HG02763 (cell line): ENCODE results near the gene ZNF552.

ENCODE experiments used
- ATAC-seq: cut with Tn5 transposase; IDR thresholded peaks from one replicate; pipeline ENCODE4 v1.9.1; 2021; ENCODE audit warnings: mild to moderate bottlenecking, moderate library complexity; ENCODE audit not compliant: unreplicated experiment

Gene ZNF552

DNA sequence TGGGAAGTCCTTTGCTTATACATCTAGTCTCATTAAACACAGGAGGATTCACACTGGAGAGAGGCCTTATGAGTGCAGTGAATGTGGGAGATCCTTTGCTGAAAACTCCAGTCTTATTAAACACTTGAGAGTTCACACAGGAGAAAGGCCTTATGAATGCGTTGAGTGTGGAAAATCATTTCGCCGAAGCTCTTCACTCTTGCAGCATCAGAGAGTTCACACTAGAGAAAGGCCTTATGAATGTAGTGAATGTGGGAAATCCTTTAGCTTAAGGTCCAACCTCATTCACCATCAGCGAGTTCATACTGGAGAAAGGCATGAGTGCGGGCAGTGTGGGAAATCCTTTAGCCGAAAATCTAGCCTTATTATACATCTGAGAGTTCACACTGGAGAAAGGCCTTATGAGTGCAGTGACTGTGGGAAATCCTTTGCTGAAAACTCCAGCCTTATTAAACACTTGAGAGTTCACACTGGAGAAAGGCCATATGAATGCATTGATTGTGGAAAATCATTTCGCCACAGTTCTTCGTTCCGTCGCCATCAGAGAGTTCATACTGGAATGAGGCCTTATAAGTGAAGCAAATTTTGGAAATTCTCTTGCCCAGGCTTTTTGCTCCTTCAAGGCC is 35.4 kb downstream of the ZNF552 start:
- no peak for ATAC-seq

DNA sequence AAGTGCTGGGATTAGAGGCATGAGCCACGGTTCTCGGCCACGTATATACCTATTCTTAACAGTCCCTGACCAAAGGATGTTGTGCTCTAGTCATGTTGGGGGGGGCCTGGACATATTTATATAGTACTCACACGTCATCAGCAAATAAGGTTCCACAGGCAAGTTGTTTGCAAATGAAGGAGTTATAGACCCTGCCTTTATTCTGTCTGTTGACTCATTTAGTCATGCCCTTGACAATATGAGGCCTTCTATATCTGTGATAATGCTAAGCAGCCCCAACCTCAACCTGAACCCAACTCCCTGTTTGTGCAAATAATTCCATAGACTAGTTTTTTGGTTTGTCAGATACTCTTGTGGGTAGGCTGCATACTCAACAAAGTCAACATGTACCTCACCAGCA is 36.4 kb downstream of the ZNF552 start:
- no peak for ATAC-seq

DNA sequence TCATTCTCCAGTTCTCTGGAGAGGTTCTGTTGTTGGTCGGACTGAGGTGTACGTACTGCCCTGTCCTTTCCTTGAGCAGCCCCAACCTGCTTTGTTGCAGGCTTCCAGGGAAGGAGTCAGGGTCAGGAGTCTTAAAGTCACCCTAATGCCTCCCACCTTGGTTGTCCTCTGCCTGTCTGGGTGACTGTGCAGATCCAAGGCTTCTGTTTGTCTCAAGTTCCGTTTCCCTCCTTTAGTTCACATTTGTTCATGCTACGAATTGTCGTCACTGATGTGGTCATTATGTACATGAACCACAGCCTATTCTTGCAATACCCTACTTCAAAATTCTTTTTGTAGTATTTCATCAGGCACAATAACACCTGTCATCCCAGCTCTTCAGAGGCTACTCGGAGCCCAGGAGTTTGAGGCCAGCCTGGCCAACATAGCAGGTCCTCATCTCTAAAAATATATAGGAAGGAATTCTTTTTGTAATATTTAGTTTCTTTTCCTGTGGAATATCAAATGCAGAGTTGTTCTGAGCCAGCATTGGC is 37.9 kb downstream of the ZNF552 start:
- no peak for ATAC-seq

DNA sequence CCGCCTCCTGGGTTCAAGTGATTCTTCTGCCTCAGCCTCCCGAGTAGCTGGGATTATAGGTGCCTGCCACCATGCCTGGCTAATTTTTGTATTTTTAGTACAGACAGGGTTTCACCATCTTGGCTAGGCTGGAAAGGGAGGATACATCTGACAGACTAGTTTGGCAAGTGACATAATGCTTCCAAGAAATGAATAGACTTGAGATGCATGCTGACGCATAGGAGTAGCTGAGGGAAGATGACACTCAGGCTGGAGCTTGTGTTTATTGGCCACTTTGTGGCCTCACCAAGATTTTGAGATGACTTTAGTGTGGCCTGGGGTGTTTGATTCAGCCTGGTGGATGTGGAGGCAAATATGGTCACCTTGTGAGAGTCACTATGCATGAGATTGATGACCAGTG is 41.2 kb downstream of the ZNF552 start:
- ATAC-seq = no peak

DNA sequence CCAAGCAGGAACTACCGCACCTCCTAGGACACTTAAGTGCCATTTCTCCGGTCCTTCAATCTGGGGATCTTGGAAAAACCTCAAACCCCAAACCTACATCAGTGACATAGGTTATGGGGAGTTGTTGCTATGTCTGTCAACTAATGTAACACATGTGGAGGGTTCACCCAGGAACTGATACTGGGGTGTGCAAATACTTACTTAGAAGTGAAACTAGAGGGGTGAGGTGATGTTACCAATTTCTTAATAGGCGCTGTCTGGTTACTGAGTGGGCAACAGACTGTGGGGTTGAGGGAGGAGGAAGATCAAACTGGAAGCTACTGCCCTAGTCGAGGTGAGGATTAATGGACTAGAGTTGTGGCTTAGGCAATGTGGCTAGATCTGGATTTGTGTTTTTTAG is 43.3 kb downstream of the ZNF552 start:
- ATAC-seq = no peak

DNA sequence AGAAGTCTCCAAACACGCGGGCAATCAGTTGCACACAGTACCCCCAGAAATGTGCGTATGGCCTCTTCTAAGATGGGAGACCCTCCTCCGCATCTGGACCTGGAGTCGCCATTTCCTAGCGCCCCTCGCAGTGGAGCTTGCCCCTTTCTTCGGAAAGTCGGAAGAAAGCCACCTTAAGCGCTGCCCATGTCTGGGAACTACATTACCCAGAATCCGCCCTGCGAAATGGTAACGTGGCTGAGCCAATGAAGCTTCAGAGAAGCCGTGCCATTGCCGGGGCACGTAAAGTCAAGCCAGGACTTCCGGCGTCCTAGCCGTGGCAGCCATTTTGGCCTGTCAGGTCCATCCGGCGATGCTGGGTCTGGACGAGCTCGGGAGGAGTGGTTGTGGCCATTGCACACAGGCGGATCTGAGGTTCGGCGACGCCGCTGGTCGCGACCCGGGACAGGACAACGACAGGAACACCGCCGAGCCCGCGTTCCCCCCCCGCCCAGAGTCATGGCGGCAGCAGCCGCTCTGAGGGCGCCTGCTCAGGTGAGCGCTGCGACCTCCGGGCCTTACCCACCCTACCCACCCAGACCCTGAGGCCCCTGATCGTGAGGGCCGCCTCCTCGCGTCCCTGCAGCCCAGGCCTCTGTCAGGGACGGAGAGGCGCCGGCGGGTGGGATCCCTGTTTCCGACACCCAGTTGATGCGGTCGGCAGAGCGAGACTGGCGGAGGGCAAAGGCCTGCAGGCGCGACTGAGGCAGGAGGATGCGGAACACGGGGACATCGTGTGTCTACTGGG is 45.2 kb downstream of the ZNF552 start, which contains the start of gene ZNF586:
ZNF586 (plus strand) TSS at position 332 of the 787 bp plus-strand sequence; CDS start at position 499, 167 bp downstream.
- ATAC-seq = peak; percentile 96

DNA sequence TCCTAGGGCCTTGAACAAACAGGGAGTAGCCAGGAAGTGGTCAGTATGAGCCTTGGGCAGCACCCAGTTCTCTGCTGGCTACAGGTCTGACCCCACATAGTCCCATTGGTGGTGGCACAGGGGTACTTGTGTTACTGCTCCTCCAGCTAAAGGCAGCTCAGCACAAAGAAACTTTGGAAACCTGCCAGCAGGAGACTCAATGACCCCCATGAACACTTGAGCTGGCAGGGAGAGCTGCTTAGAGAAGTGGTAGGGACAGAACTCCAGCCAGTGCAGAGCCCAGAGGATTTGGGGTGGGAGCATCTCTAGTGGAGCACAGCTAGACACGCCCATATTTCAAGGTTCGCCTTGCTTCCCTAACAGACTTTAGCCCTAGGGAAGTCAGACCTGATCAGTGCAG is 55.6 kb downstream of the ZNF552 start:
- no peak for ATAC-seq

DNA sequence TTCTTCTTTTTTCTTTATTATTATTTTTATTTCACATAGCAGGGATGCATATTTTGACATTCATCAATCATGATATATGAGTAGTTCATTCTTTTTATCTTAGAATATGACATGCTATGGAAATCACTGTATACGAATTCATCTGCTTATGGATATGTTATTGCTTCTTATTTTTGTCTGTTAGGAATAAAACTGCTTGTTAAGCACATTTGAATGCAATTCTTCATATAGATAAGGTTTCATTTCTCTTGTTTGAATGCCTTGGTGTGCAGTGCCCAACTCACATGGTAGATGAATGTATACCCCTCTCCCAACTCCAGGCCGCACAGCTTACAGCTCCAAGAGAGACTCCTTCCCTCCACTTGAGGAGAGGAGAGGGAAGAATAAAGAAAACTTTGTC is 56.8 kb downstream of the ZNF552 start:
- no peak for ATAC-seq
